GM19351 (cell line): ENCODE measurements around the gene TMEM266.

Experiments
- ATAC-seq: cut with Tn5 transposase; IDR thresholded peaks from one replicate; pipeline ENCODE4 v1.9.1; 2021; ENCODE audit warnings: mild to moderate bottlenecking, moderate library complexity; ENCODE audit not compliant: unreplicated experiment

Gene TMEM266

DNA sequence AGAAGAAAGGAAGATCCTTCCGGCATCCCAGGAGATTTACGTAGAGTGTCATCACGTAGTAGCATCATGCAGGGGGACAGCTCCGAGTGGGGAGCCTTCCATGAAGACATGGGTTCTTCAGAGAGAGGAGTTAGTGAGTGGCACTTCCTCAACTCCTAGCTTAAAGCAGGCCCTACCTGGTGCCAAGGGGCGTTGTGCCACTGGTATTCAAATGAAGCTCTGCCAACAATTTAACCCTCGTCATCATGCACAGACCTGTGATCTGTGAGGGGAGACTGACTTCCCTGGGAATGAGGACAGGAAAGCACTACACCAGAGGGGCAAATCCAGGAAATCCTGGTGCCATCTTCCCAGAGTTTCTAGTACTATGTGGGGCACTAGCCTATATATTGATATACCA, 59.0 kb downstream of the TMEM266 start:
- ATAC-seq = no peak

DNA sequence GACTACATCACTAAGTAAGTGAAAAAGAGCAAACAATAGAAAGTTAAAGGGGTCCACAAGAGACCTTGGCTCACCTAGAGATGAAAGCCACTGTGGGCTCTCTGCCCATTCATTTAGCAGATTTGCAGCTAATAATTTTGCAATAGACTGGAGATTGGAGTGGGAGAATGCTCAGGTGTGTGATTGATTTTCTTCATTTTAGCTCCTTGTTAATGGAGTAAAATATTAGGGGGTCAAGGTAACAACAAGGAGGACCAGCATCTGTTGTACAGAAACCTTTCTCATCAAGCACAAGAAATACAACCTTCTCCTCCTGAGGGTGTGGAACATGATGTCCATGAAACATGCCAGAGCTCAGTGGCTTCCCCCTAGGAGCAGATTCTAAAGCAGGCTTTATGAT, 63.2 kb downstream of the TMEM266 start:
- ATAC-seq = no peak

DNA sequence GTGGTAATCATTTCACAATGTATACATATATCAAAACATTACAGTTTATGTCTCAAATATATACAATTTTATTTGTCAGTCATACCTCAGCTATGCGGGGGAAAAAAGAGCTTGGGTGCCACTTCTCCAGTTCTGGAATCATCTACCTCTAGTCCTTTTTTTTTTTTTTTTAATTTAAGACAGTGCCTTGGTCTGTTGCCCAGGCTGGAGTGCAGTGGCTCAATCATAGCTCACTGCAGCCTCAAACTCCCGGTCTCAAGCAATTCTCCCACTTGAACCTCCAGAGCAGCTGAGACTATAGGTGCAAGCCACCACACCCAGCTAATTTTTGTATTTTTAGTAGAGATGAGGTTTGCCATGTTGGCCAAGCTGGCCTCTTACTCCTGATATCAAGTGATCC, 67.4 kb downstream of the TMEM266 start:
- ATAC-seq = no peak

DNA sequence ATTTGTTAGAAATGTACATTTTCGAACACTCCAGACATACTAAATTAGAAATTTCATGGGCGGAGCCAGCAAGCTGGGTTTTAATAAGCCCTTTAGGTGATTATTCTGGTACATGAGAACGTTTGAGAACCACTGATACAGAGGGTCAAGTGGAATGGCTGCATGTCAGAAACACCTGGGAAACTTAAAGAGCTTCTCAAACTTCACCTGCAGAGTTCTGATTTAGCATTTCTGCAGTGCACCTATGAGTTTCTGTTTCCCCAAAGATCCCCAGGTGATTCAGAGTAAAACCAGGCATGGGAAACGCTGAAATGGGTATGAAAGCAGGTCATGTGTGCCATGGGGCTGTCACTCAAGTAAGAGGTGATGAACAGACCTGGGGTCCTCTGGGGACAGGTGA, 68.1 kb downstream of the TMEM266 start:
- no peak for ATAC-seq

DNA sequence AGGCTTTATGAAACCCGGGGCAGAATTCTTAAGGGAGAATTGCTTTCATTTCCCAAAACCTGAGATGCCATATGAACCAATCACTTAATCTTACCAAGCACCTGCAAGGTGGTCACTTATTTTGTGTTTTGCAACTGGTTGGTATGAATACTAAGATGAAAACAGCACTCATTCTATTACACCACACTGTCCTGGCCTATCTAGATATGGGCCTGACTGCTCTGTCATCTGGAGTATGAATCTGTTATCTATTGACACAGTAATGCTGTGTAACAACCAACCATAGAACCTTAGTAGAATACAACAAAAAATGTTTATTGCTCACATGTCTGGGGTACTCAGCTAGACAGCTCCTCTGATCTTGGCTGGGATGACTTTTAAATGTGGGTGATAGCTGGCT, 74.8 kb downstream of the TMEM266 start:
- no peak for ATAC-seq

DNA sequence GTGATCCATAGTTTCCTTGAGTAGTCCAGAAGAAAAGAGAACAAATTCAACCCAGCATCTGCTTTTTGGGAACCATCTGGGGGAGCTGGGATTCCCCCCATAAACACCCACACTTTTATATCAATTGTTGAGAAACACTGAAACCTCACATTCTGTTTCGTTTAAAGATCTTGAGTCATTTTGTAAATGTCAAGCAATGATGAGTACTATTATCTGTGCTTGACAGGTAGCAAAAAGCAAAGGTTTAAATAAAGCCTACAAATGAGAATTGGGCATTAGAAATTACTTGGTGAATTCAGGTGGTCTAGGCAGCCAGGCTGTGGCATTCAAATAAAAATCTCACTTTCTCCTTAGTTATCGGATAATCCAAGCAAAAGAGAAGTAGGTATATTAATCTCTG, 75.7 kb downstream of the TMEM266 start:
- ATAC-seq = no peak

DNA sequence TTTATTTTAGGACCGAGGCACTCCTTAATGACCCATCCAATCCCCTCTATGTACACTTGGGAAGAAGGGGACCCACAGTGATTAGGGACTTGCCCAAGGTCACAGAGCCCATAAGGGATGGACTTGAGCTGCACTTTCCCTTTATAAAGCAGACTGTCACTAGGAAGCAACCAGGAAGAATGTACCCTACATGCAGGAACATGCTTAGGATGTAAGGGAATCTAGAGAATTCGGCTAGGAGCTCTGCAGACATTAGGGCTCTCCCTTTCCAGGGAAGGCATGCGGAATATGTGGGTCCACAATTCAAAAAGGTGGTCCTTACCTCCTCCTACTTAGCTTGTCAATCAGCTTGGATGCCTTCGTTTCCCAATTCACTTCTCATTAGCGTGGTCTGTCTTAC, 78.7 kb downstream of the TMEM266 start:
- ATAC-seq = no peak

DNA sequence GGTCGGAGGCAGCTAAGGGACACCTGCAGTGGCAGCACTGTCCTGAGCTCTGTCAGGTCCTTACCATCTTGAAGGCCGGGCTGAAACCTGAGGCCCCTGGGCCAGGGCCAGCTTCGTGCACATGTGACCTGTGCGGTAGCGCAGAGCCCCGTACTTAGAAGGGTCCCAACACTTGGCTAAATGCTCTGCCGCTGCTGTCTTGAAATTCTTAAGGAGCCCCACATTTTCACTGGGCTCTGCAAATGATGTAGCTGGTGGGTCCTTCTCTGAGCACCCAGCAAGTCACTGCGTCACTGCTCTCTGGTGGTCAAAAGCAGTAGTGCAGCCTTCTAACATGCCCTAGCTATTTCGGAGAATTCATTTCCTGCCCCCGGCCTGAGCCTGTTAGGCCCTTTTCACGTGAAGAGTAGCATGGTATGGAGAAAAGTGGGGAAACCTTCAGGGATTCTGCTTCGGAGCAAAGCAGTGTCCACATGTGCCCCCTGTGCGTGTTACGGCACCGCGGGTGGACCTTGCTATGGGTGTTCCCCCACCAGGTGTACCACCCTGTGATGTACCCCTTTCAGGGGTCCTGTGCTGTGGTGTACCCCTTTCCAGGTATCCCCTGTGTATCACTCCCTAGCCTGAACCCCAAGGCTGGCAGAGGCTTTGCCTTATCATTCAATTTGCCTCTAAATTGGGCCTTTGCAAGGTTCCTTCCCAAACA, 79.7 kb downstream of the TMEM266 start:
- ATAC-seq = peak; percentile 64

DNA sequence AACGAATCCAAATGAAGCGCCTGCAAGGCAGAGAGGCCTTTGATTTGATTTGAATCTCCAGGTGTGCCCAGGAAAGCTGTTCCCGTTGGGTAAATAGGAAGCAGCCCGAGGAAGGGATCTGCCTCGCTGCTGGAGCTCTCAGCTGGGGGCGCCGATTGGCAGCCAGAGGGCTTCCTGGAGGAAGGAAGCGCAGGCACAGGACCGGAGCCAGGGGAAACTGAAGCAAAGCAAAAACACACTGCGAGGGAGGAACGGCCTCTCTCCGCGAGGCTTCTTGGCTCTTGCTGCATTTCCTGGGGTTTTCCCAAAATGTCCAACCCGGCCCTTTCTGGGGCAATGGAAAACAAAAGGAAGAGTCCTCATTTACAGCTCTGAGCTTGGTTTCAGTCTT, 80.3 kb downstream of the TMEM266 start:
- ATAC-seq = no peak

DNA sequence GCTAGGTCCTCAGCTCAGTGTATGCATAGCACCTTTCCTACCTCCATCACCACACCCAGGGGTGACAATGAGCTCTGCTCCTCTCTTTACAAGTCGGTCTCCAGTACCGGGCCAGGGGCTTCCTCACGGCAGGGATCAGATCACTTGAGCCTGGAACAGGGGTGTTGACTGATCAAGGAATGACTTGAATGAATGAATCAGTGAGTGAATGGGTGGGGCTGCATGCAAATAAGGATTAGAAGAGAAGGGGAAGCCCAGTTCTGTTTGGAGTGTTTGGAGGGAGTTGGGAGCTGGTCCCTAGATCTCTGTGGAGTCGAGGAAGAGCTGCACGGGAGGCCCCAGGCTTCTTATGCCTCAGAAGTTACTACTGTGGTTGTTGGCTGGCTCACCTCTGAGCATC, 87.0 kb downstream of the TMEM266 start:
- no peak for ATAC-seq

DNA sequence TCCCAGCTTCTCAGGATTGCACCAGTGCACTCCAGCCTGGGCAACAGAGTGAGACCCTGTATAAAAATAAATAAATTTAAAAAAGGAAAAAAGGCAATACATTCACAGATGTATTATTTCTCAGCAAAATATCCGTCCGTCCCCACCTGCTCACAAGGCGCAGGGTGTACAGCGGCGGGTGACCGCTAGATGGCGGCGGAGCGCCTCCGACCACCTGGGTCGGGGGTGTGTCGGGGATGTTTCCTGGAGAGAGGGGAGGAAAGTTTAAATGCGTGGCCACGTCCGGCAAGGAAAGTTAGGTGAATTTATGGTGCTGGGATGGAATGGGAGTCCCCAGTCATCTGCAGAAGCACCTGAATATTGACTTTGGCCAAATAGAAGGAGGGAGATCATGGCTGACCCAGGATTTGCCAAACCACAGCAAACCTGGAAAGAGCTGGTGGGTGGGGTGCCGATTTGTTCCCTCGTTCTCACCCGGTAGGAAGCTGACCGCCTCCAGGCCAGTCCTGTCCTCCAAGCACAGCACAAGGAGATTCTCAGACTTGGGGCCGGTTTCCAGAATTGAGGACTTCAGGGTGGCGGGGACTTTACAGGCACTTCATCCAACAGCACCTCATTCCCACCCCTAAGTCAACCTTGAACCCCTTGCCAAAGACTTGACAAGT, 88.3 kb downstream of the TMEM266 start:
- ATAC-seq = no peak

DNA sequence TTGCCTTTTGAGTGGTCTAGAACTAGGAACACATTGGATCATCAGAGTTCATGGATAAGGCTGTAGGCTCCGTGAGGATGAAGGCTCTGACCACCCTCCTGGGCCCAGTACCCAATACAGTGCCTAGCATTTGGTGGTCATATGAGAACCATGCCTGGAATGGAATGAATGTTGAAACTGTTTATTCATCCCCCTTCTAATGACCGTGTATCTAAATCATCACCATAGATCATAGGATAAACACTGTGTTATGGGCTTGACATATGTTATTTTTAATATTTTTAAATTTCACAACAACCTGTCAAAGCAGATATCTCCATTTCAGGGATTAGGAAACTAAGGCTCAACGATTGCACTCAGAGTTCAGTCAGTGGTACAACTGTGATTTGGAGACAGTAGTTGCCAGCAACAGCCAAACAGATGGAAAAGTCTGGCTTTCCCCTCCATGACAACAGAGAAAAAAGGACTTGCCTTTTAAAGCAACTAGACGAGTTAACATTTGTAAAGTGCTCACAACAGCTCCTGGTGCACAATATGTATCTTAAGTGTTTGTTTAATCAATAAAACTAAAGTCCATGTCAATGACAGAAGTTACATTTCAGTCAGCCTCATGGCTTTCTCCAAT, 89.6 kb downstream of the TMEM266 start:
- no peak for ATAC-seq

DNA sequence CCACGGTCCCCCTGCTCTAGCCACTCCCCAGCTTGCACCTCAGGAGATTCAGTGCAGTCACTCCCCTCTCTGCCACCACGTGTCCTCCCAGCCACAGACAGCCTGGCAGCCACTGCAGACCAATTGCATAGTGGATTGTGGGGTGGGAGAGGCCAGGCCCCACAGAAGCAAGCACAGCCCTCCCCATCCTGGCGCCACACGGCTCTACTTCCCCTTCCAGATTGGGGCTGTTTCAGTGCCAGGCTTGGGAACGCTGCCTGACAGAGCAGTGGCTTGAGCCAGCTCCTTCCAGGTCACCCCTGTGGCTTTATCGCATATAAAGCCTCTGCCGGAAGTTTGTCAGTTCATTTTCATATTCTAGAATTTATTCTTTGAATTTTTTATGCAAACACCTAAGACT, 90.7 kb downstream of the TMEM266 start:
- ATAC-seq = peak; percentile 18

DNA sequence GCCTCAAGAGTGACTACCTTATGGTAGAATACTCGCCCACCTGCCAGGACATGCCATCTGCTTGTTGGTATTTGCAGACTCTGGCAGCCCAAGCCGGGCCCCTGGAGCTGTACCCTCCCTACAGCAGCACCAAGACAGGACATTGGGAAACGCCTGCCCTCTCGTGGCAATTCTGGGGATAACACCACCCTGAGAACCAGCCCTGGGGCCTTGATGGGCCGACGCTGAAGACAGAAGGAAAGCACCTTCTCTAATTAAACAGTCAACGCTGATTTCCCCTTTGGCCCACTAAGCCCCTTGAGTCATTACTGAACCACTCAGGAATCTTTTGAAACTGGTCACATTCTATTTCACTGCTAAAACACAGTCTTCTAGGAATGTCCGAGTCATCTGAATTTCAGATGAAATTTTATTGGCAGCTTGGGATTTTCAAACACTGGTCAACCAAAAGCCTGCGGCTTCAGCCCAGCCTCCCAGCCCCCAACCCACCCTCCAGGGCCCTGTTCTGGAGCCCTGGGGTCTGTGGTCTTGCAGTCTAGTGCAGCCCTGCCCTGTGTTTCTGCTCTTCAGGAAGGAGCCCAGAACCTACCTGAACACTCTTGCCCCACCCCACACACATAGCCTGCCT, 91.3 kb downstream of the TMEM266 start:
- ATAC-seq = peak; percentile 83

DNA sequence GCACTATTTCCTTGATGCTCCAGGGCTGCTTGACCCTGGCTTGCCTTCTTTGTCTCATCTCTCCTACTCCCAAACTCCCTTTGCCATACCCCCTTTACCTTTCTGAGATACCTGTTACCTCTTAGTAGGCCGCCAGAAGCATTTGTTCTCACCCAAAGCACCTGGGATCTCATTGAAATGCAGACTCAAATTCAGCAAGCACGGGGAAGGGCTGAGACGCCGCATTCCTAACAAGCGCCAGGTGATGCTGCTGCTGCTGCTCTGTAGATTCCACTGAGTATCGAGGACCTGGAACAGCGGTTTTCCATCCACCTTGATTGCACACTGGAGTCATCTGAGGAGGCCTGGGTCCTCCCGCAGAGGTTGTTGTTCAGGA, 91.8 kb downstream of the TMEM266 start:
- ATAC-seq = no peak

DNA sequence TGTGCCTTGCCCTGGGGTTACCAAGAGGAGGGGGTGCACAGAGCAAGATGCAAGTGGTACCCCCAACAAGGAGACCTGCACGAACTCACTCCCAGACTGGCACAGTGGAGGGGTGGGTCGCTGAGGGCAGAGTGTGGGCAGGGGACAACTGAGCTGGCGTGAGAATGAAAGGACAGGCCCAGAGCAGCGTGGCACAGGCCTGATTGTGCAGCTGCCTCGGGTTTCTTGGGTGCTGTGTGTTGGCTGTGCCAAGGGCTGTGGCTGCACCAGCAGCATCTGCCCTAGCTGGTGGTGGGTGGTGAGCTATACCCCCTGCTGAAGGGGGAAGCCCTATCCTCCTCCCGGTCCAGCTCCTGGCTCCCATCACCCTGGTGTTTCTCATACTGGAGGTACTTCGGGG, 92.4 kb downstream of the TMEM266 start:
- ATAC-seq = no peak

DNA sequence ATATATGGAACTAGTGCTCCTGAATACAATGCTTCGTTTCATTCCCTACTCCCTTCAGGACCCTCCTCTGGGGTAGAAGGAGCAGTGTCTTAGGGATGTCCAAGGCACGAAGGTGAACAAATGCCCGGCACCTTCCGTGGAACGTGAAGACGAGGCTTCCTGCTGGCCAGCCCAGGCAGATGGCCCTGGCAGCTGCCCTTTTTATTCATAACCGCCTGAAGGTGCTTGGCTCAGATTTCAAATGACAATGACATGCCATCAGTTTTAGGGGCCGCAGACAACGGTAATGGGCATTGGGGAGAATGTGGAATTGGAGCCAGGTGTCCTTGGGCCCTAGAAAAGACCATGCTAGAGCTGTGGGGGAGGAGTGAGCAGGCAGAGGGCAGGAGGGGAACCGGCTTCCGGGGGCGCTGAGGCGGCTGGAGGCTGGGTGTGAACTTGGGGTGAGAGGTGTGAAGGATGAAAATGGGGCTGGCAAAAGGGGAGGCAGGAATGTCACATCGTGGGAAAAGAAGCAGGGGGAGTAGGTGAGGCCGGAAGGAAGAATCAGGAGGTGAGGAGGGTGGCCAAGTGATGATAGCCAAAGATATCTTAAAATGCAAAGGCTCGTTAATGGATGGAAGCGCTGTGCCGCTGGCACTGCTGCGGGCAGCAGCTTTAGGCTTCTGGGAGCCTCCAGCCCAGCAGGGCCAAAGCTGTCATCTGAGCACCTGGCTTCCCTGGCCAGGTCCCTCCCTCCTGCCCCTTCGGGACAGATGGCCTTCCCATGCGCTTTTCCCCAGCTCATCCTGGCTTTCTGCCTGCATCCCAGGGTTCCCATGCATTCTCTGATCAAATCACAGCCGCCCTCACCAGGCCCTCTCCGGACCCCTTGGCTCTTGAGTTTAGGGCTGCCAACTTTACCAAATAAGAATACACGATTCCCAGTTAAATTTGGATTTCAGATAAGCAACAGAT, 93.7 kb downstream of the TMEM266 start:
- ATAC-seq = no peak

DNA sequence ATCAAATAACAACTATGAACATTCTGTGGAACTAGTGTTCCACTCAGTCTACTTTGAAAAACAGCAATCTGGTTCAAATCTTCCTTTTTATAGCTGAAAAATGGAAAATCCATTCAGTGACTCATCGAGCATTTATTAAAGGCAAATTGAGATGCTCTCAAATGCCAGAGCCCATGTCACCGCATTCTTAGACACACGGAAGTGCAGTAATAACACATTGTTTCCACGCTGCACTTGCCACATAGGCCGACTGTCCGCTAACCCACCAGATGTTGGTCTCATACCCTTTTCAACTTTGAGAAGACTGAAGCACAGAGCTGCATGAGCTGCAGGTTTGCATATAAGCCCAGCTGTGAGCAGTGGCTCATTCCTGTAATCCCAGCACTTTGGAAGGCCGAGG, 95.9 kb downstream of the TMEM266 start:
- no peak for ATAC-seq

DNA sequence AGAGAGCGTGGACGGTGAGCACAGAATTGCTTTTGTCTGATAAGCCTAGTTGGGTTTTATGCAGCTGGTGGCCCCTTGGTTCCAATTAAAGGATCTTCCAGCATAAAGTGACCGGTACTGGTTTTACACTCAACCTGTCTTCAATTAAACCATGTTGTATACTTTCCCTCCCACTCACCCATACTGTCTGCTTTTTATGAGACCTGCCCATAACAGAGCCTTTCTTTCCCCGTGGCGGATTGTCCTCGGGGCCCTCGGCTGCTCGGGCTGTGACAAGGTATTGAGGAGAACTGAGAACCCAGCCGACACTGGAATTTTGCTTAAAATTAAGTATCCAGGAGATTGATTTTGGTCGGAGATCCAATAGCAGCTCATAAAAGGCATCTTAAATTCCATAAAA, 98.4 kb downstream of the TMEM266 start:
- ATAC-seq = no peak

DNA sequence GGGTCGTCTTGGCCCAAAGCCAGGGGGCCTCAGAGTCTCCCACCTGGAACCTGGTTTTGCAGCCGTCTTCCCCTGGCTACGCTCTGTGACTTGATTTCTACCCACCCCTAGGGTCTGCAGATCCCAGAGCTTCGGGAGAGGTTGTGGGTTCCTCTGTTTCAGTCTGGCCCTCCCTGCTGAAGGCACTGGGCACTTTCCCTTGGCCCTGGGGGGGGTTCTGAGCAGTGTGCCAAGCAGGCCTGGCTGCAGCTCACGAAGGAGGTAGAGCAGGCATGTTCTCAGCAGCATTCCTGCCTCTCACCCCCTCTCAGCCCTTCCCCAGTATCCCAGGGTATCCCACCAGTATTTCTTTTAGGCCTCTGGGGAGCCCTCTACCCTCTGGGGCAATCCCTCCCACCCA, 99.0 kb downstream of the TMEM266 start:
- no peak for ATAC-seq

DNA sequence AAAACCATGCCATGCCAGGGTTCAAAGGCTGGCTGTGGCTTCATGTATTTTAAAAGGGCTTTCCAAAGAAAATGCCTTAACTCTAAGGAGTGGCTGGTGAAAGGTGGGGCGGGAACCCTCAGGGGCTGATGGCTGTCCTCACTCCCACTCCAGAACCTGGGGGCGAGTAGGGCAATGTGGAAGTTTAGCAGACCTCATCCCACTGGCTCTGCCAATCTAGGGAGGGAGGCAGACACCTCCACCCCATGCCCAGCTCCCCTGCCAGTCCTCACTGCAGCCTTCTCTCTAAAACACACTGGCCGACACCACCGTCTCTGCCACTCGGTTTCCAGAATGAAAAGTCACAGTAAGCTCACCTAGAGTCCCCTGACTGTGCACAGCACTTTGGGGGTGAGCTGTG, 99.5 kb downstream of the TMEM266 start:
- no peak for ATAC-seq
